H9 (cell line): ENCODE measurements around the gene ABCB6. TPM values are rescaled to one million over a fixed set of nuclear protein-coding genes. Genes with fewer than 3 reads are reported as not detected.

Source experiments
- DNase-seq: peaks from one replicate; pipeline ENCODE4 v3.0.0-alpha.2; 2017
- H2AFZ ChIP-seq: one replicate; pipeline ENCODE4 v1.6.1; 2013; ENCODE audit warnings: mild to moderate bottlenecking, low read length, control low read depth, moderate library complexity
- H2AK5ac ChIP-seq: 2 replicates; pipeline ENCODE4 v1.6.1; 2013; ENCODE audit warnings: low read length, control low read depth, mixed read lengths; ENCODE audit not compliant: insufficient read length
- H2BK120ac ChIP-seq: one replicate; pipeline ENCODE4 v1.6.1; 2013; ENCODE audit warnings: low read depth, mild to moderate bottlenecking, low read length, control low read depth, inconsistent platforms; ENCODE audit not compliant: poor library complexity, severe bottlenecking
- H2BK12ac ChIP-seq: 2 replicates; pipeline ENCODE4 v1.6.1; 2013; ENCODE audit warnings: low read length, control low read depth, mixed read lengths, low read depth; ENCODE audit not compliant: insufficient read length
- H2BK15ac ChIP-seq: 2 replicates; pipeline ENCODE4 v1.6.1; 2013; ENCODE audit warnings: low read depth, low read length, control low read depth
- H2BK20ac ChIP-seq: one replicate; pipeline ENCODE4 v1.6.1; 2013; ENCODE audit warnings: low read depth, mild to moderate bottlenecking, low read length, control low read depth, inconsistent platforms; ENCODE audit not compliant: poor library complexity, severe bottlenecking
- H2BK5ac ChIP-seq: 2 replicates; pipeline ENCODE4 v1.6.1; 2013; ENCODE audit warnings: low read length, control low read depth, mixed read lengths; ENCODE audit not compliant: insufficient read length
- H3K14ac ChIP-seq: 2 replicates; pipeline ENCODE4 v1.6.1; 2013; ENCODE audit warnings: low read length, control low read depth; ENCODE audit not compliant: insufficient read depth
- H3K18ac ChIP-seq: 2 replicates; pipeline ENCODE4 v1.6.1; 2013; ENCODE audit warnings: low read depth, mild to moderate bottlenecking, mixed read lengths, low read length, control low read depth; ENCODE audit not compliant: insufficient read length
- H3K23ac ChIP-seq: 2 replicates; pipeline ENCODE4 v1.6.1; 2013; ENCODE audit warnings: low read length, control low read depth, mixed read lengths, low read depth; ENCODE audit not compliant: insufficient read length
- H3K23me2 ChIP-seq: 2 replicates; pipeline ENCODE4 v1.6.1; 2013; ENCODE audit warnings: low read depth, mild to moderate bottlenecking, mixed read lengths, low read length, control low read depth; ENCODE audit not compliant: insufficient read length, poor library complexity, severe bottlenecking
- H3K27ac ChIP-seq: 2 replicates; pipeline ENCODE4 v1.5.1; 2013; ENCODE audit warnings: low read length, control low read depth, mixed read lengths, low read depth; ENCODE audit not compliant: insufficient read length
- H3K27me3 ChIP-seq: 2 replicates; pipeline ENCODE4 v1.6.1; 2013; ENCODE audit warnings: low read length, control low read depth, inconsistent platforms; ENCODE audit not compliant: insufficient read depth
- H3K4ac ChIP-seq: 2 replicates; pipeline ENCODE4 v1.6.1; 2013; ENCODE audit warnings: low read depth, mild to moderate bottlenecking, control low read depth, inconsistent platforms, low read length, moderate library complexity
- H3K4me1 ChIP-seq: 2 replicates; pipeline ENCODE4 v1.6.1; 2013; ENCODE audit warnings: low read length, control low read depth, inconsistent platforms; ENCODE audit not compliant: insufficient read depth
- H3K4me2 ChIP-seq: 2 replicates; pipeline ENCODE4 v1.6.1; 2013; ENCODE audit warnings: low read length, control low read depth, mixed read lengths; ENCODE audit not compliant: insufficient read length, insufficient read depth
- H3K56ac ChIP-seq: 2 replicates; pipeline ENCODE4 v1.6.1; 2013; ENCODE audit warnings: low read depth, mild to moderate bottlenecking, mixed read lengths, low read length, control low read depth; ENCODE audit not compliant: insufficient read length
- H3K79me1 ChIP-seq: 2 replicates; pipeline ENCODE4 v1.6.1; 2013; ENCODE audit warnings: low read depth, mild to moderate bottlenecking, moderate library complexity, low read length, control low read depth, inconsistent platforms; ENCODE audit not compliant: insufficient read depth, poor library complexity, severe bottlenecking
- H3K79me2 ChIP-seq: 2 replicates; pipeline ENCODE4 v1.6.1; 2013; ENCODE audit warnings: low read length, control low read depth, inconsistent platforms; ENCODE audit not compliant: insufficient read depth
- H3K9ac ChIP-seq: 2 replicates; pipeline ENCODE4 v1.6.1; 2013; ENCODE audit warnings: low read length, control low read depth, mixed read lengths; ENCODE audit not compliant: insufficient read length; ENCODE audit errors: extremely low read depth
- H3K9me3 ChIP-seq: one replicate; pipeline ENCODE4 v1.6.1; 2013; ENCODE audit warnings: low read depth, low read length, inconsistent platforms; ENCODE audit not compliant: control insufficient read depth
- H3T11ph ChIP-seq: one replicate; pipeline ENCODE4 v1.6.1; 2013; ENCODE audit warnings: mild to moderate bottlenecking, low read length, control low read depth, inconsistent platforms
- H4K20me1 ChIP-seq: one replicate; pipeline ENCODE4 v1.6.1; 2013; ENCODE audit not compliant: control insufficient read depth, insufficient read length, insufficient read depth
- H4K5ac ChIP-seq: 2 replicates; pipeline ENCODE4 v1.6.1; 2013; ENCODE audit warnings: low read depth, mild to moderate bottlenecking, mixed read lengths, low read length, control low read depth; ENCODE audit not compliant: insufficient read length
- H4K8ac ChIP-seq: replicated peaks from 2 replicates; pipeline ENCODE4 v1.6.1; 2013; ENCODE audit warnings: low read length, control low read depth, mixed read lengths, low read depth; ENCODE audit not compliant: insufficient read length
- H4K91ac ChIP-seq: 2 replicates; pipeline ENCODE4 v1.6.1; 2013; ENCODE audit warnings: low read depth, mild to moderate bottlenecking, moderate library complexity, mixed read lengths, low read length, control low read depth; ENCODE audit not compliant: insufficient read length
- H3K27ac Mint-ChIP-seq, 3 experiments: 2 replicates in 2 of 3; 3 replicates in 1 of 3; pipeline ENCODE4 v1.8.0; 2020 to 2021; ENCODE audit warnings: mixed read lengths in 3 of 3, mild to moderate bottlenecking in 1 of 3, moderate library complexity in 1 of 3
- H3K27me3 Mint-ChIP-seq: 2 replicates; pipeline ENCODE4 v1.8.0; 2021; ENCODE audit warnings: low read depth, mild to moderate bottlenecking, moderate library complexity, mixed read lengths
- H3K36me3 Mint-ChIP-seq, 3 experiments: 2 replicates in 2 of 3; 3 replicates in 1 of 3; pipeline ENCODE4 v1.8.0; 2020 to 2021; ENCODE audit warnings: low read depth in 3 of 3, mixed read lengths in 3 of 3; ENCODE audit not compliant: insufficient read depth in 1 of 3
- H3K4me1 Mint-ChIP-seq, 2 experiments: 2 replicates each; pipeline ENCODE4 v1.8.0; 2020; ENCODE audit warnings: mixed read lengths in 2 of 2
- H3K4me3 Mint-ChIP-seq, 2 experiments: 2 replicates in 1 of 2; 3 replicates in 1 of 2; pipeline ENCODE4 v1.8.0; 2020 to 2021; ENCODE audit warnings: mild to moderate bottlenecking in 2 of 2, mixed read lengths in 2 of 2, moderate library complexity in 1 of 2
- H3K9me3 Mint-ChIP-seq, 2 experiments: 2 replicates in 1 of 2; 3 replicates in 1 of 2; pipeline ENCODE4 v1.8.0; 2020; ENCODE audit warnings: mild to moderate bottlenecking in 2 of 2, mixed read lengths in 2 of 2, moderate library complexity in 1 of 2
- WGBS: extraction: QIAGEN DNeasy Blood & Tissue Kit; methylation state at CpG from one replicate; pipeline ENCODE4 v1.1.7; 2013; ENCODE audit warnings: missing lambda C conversion rate, low lambda C conversion rate, mixed read lengths; ENCODE audit not compliant: insufficient read length; ENCODE audit errors: extremely low coverage; 5-methylcytosine and 5-hydroxymethylcytosine counted together
- total RNA-seq: library from RNA; stranded (reverse); gene quantifications from 2 replicates; pipeline ENCODE4 v1.2.1, GENCODE V29; 2021
- TF ChIP-seq, protein P1 (sequence below): fragments of 200-600 bp; sonication (generic); conservative IDR thresholded peaks from 3 replicates; pipeline ENCODE4 v1.8.0; 2021; ENCODE audit warnings: antibody characterized with exemption, mild to moderate bottlenecking

Gene ABCB6
- total RNA-seq, 1 experiment from 2014 or later, result 46.4 TPM

DNA sequence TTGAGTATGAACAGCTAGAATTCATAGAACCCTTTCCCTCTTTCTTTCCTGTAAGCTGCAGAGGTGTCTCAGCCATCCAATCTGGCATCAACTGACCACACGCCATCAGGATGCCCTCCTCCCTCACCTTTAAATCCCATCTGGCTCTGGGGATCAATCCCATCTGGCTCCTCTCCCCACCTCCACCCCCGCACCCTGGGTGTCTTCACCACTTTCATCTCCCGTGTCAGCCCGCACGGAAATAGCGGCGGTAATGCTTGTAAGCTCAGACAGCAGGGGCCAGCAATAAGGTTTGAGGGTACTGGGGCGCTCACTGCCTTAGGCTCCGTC lies 33.8 kb upstream of the ABCB6 start:
- peaks cover 22% of the 10 kb centered on the region for H3K23me2 ChIP-seq
- no peak for DNase-seq
- TF ChIP-seq, protein P1, sequence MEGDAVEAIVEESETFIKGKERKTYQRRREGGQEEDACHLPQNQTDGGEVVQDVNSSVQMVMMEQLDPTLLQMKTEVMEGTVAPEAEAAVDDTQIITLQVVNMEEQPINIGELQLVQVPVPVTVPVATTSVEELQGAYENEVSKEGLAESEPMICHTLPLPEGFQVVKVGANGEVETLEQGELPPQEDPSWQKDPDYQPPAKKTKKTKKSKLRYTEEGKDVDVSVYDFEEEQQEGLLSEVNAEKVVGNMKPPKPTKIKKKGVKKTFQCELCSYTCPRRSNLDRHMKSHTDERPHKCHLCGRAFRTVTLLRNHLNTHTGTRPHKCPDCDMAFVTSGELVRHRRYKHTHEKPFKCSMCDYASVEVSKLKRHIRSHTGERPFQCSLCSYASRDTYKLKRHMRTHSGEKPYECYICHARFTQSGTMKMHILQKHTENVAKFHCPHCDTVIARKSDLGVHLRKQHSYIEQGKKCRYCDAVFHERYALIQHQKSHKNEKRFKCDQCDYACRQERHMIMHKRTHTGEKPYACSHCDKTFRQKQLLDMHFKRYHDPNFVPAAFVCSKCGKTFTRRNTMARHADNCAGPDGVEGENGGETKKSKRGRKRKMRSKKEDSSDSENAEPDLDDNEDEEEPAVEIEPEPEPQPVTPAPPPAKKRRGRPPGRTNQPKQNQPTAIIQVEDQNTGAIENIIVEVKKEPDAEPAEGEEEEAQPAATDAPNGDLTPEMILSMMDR, result no peak
- H3K23ac ChIP-seq, result no peak overlapping the region
- H2AK5ac ChIP-seq, result no peak overlapping the region
- H3K4ac ChIP-seq, result no peak overlapping the region
- H3K27ac Mint-ChIP-seq, result no peak overlapping the region
- H3K9me3 Mint-ChIP-seq, result peaks cover 0 to 2% of the 10 kb centered on the region in 2 experiments; a peak in 3 of 5 replicates
- H3T11ph ChIP-seq, result no peak overlapping the region
- H2BK15ac ChIP-seq, result no peak overlapping the region
- H3K18ac ChIP-seq, result no peak overlapping the region
- H4K5ac ChIP-seq, result no peak overlapping the region
- peaks cover 21% of the 10 kb centered on the region for H3K27me3 ChIP-seq
- no peak overlapping the region for H2BK120ac ChIP-seq
- no peaks in the 10 kb centered on the region for H3K9me3 ChIP-seq
- no peak overlapping the region for H2BK20ac ChIP-seq
- peak overlapping the region; percentile 72 for H3K4me2 ChIP-seq
- H3K14ac ChIP-seq, result no peak overlapping the region
- no peak overlapping the region for H2AFZ ChIP-seq
- peaks cover 9 to 24% (median 21%) of the 10 kb centered on the region in 3 experiments; a peak in 6 of 7 replicates for H3K36me3 Mint-ChIP-seq
- no peak overlapping the region for H3K27ac ChIP-seq
- H3K79me2 ChIP-seq, result no peaks in the 10 kb centered on the region
- no peak overlapping the region for H4K8ac ChIP-seq
- peaks cover 28 to 40% of the 10 kb centered on the region in 2 experiments for H3K4me1 Mint-ChIP-seq
- peaks cover 67% of the 10 kb centered on the region for H3K27me3 Mint-ChIP-seq
- H2BK12ac ChIP-seq, result no peak overlapping the region
- H2BK5ac ChIP-seq, result no peak overlapping the region
- H3K56ac ChIP-seq, result no peak overlapping the region
- H3K9ac ChIP-seq, result no peak overlapping the region
- no peaks in the 10 kb centered on the region for H4K20me1 ChIP-seq
- peaks cover 3% of the 10 kb centered on the region; the same call in 1 of the 2 replicates for H3K4me1 ChIP-seq
- H3K4me3 Mint-ChIP-seq, result peak overlapping the region; percentile 69 to 88
- no CpG with 5 or more reads among the region's 9 CpGs for WGBS
- H3K79me1 ChIP-seq, result no peaks in the 10 kb centered on the region
- no peak overlapping the region for H4K91ac ChIP-seq
